Fibroblast of pulmonary artery (primary cell): Measurements from ENCODE around the gene ARHGEF19.

ENCODE experiments used
- DNase-seq: peaks from one replicate; pipeline ENCODE4 v3.0.0-alpha.2; 2010; ENCODE audit warnings: low read depth
- H3K4me3 ChIP-seq: replicated peaks from 2 replicates; pipeline ENCODE4 v1.5.1; 2011; ENCODE audit warnings: low read depth, mild to moderate bottlenecking, control low read depth, low read length, moderate library complexity
- CTCF ChIP-seq: IDR thresholded peaks from 2 replicates; pipeline ENCODE4 v1.5.1; 2011; ENCODE audit warnings: mild to moderate bottlenecking, control low read depth, low read length, inconsistent platforms; ENCODE audit errors: missing control alignments

Gene ARHGEF19

DNA sequence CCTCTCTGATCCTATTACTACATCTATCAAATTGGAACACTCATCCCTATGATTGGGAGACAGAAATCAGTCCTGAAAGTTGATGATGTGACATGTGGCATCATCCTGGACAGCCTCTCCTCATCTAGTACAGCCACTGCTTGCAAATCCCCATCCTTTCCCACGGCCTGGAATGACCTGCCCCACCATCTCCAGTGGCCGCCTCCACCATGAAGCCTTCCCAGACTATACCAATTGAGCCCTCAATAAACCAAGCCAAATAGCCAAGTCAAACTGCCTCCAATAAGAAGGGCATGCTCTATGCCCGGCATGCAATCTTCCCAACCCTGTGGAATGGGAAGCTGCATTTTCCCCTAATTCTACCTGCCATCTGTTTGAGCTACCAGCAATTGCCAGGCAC lies 561 bp upstream of the ARHGEF19 start:
- no peak for TF ChIP-seq CTCF
- no peak overlapping the region for H3K4me3 ChIP-seq
- DNase-seq: no peak

- no peak for DNase-seq
- H3K4me3 ChIP-seq: no peak overlapping the region
- TF ChIP-seq CTCF: no peak
These were observed 628 bp downstream of the ARHGEF19 start for GRCh38 chr1:16211824-16212223.

DNA sequence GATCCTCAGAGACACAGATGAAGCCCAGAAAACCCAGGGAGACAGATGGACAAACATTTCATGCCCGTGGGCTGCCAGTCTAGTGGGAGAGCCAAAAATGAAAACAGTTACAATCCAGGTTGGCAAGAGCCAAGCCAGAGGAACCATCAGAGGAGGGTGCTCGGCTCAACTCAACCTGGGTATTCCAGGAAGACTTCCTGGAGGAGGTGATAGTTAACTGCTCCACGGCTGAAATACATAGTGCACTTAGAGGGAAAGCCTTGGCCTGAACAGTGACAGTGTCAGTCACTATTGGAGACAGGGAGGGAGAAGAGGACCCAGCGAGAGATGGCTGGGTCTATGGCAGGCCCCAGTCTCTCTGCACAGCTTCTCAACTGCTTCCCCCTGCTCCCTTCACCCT lies 1.9 kb downstream of the ARHGEF19 start:
- no peak overlapping the region for H3K4me3 ChIP-seq
- no peak for DNase-seq
- TF ChIP-seq CTCF: no peak

GRCh38 chr1:16209847-16210407 lies 2.5 kb downstream of the ARHGEF19 start:
- TF ChIP-seq CTCF: no peak
- no peak for DNase-seq
- no peak overlapping the region for H3K4me3 ChIP-seq

GRCh38 chr1:16209132-16209846 lies 3.2 kb downstream of the ARHGEF19 start:
- no peak for DNase-seq
- H3K4me3 ChIP-seq: no peak overlapping the region
- TF ChIP-seq CTCF: no peak

GRCh38 chr1:16208270-16208987 lies 4.0 kb downstream of the ARHGEF19 start:
- H3K4me3 ChIP-seq: no peak overlapping the region
- no peak for TF ChIP-seq CTCF

More at GRCh38 chr1:16208270-16208987, 4.0 kb downstream of the ARHGEF19 start:
- DNase-seq: peak; percentile 29
